ENCODE results near the gene LLGL2.

The LLGL2 gene

DNA sequence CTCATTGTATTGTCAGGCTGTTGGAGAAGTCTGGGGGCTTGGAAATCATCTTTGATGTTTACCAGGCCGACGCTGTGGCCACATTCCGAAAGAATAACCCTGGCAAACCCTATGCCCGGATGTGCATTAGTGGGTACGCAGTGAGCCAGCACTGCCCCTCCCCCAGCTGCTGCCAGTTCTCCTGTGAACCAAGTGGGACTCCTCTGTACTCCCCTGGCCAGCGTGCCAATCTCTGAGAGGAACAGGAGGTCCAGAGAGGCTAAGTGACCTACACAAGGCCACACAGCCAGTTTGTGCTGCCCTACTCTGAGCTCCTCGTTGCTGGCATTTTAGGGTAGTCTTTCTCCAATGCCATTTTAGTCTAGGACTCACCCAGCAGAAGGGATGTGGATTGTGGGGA is 1.9 kb upstream of the LLGL2 start:
- DNase-seq: no peak

DNA sequence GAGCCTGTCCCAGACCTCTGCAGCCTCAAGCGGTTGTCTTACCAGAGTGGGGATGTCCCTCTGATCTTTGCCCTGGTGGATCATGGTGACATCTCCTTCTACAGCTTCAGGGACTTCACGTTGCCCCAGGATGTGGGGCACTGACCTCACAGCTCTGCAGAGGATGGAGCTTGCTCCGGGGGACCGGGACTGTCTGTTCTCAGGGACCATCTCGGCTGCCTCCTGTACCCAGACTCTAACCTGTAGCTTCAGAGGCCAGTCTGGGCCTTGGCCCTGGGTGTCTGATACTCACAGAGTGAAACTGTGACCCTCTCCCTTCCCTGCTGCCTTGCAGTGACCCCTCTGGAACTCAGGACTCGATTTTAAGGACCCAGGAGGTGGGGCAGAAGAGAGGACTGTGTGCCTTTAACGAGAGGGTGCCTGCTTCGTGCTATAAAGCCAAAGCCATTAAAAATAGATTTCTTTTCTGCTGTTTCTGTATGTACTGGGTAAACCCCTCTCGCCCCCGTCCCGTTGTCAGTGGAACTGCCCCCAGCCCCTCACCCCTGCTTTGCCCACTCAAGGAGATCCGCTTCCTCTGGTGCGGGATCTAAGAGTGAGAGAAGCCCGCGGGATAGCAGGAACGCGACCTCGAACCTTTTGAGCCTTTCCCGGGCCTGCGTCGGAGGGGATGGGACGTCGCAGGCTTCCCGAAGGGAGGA is 1.1 kb upstream of the LLGL2 start:
- DNase-seq: no peak

DNA sequence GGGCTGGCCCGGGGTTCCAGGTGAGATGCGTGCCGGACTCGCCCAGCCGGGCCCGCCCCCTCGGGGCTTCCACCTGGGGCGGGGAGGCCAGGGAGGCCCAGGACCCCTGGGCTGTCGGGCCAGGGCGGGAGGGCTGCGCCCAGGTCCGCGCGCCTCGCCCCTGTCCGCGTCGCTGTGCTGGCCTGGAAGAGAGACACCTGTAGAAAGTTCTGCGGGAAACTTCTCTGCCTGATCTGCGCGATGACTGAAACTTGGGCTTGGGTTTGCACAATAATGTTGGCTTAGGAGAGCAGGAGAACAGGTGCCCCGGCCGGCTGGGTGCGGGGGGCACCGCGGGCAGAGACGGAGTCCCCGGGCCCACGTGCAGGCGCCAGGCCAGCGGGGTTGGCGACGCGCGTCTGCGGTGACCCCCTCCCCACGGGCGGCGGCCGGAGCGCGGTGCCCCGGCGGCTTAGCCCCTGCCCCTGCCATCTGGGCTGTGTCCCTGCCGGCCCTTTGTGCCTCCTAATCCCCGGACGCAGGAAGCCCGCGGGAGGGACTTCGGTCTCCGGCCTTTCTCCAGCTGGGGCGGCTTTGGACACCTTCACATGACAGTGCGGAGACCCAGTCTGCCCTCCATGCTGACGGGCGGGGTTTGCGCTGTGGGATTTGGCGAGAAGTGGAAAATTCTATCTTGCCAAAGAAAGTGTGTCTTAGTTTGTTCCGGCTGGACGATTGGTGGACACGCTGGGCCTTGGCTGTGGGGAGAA is 483 bp downstream of the LLGL2 start:
- no peak for DNase-seq

DNA sequence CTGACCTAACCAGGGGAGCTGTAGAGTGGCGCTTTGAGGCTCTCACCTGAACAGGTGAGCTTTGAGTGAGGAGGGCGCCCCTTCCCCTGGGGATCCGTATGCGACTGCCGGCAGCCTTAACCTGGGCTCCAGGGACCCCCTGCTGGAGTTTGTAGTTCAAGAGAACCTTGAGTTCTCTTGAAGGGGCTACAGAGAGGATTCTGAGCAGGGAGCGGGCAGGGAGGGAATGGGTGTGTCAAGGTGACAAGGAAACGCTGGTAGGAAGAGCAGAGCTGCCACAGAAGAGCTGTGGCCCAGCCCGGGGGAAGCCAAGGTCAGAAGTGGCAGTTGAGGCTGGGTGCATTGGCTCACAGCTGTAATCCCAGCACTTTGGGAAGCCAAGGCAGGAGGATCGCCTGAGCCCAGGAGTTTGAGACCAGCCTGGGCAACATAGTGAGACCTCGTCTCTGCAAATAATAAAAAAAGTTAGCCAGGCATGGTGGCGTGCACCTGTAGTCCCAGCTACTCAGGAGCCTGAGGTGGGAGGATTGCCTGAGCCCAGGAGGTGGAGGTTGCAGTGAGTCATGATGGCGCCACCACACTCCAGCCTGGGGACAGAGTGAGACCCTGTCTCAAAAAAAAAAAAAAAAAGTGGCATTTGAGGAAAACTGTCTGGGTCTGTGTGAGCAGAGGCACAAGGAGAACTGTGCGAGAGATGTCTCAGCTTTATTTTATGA is 1.2 kb downstream of the LLGL2 start:
- DNase-seq: no peak

DNA sequence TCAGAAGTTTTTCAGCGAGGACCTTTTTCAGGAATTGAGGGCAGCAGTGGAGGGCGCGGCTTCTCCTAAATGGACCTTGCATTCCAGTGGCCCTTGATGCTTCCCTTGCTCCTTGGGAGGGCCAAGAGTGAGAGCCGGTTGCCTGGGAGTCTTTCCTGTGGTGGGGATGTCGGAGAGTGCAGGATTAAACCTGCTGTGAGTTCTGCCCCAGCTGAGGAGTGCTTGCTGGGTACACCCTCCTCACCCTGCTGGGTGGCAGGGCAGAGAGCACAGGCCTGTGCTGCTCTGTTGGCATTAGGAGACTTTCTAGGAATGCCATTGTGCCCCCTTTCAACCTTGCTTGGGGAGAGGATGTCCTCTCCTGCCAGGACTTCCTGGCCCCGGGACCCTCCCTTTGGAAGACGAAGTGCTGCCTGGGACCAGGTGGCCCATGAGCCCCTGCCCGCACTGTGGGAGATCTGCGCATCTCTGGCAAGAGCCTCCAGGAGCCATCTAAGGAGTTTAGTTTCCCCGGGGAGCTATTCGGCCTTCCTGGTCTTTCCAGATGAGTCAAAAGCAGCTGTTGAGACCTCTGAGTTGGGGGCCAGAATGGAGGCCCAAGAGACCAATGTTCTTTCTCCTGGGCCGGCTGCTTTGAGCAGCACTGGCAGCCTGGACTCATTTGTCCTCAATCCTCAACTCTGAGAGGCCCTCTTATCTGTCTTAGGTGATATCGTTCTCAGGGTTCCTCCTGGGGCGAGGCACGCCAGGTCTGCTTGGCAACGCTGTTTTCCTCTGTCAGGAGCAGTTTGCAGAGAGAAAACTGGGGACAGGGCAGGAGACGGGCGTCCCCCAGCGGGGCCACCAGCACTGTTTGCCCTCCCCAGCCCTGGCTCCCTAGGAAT is 5.6 kb downstream of the LLGL2 start:
- DNase-seq: no peak

DNA sequence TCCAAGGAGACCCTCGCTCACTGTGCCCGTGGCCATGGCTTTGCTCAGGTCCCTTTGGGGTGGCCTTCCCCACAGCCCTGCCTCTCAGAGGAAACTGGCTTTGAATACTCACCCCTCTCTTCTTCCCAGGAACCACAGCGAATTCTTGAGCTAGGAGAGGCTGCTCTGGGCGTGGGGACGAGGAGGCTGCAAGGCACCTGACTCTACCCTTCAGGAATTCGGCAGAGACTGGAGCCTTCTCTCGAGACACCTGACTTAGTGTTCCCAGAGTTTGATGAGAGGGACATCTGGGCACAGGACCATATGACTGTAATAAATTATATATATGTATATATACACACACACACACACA is 6.2 kb downstream of the LLGL2 start:
- no peak for DNase-seq

DNA sequence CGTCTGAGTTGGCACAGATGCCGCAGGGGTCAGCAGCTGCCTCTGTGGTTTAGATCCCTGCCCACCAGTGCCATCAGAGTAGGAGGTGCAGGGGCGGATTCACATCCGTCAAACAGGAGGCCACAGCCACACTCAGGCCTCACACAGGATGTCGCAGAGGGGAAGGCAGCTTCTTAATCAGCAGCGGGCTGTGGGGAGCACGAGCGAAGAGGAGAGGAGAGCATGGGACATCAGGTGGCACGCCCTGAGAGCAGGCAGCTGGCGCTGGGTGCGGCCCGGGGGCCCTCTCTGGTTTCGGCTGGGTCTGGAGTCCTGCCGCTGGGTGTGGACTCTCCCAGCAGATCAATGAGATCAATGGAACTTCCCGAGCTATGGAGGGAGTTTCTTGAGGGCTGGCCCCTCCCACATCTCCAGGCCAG is 9.6 kb downstream of the LLGL2 start:
- DNase-seq: peak; percentile 60 to 67

DNA sequence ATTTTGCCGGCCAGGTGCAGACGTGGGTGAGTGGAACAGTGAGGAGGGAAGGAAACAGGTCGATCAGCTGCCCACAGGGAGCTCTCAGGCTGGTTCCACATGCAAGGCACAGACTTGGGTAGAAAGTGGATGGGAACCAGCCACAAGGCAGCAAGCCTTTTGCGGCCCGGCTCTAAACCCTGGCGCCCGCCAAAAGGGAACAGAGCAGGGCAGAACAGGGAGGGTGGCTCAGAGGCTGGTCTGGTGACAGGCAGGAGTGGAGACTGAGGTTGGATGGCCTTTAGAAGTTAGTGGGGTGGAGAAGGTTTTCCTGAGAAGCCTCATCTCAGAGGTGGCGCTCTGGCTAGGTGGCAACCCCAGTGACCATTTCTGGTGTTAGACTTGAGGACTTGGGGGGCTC is 10.4 kb downstream of the LLGL2 start:
- DNase-seq: no peak

DNA sequence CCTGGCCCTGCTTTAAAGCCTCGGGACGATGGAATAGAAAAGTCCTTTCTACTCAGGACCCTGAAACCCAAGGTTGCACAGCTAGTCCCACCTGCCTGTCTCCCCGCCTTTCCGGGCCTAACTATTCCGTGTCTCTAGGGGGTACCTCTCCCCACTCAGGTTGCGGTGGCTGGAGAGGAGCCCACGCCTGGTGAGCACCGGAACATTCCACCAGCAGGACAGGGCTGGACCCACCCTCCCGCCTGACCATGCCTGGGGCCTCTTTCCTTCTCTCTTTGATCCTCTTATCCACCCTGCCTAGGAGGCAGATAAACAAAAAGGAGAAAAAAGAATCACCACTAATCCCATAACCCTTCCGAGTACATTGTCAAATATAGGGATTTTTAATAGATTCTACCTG is 10.9 kb downstream of the LLGL2 start:
- no peak for DNase-seq

DNA sequence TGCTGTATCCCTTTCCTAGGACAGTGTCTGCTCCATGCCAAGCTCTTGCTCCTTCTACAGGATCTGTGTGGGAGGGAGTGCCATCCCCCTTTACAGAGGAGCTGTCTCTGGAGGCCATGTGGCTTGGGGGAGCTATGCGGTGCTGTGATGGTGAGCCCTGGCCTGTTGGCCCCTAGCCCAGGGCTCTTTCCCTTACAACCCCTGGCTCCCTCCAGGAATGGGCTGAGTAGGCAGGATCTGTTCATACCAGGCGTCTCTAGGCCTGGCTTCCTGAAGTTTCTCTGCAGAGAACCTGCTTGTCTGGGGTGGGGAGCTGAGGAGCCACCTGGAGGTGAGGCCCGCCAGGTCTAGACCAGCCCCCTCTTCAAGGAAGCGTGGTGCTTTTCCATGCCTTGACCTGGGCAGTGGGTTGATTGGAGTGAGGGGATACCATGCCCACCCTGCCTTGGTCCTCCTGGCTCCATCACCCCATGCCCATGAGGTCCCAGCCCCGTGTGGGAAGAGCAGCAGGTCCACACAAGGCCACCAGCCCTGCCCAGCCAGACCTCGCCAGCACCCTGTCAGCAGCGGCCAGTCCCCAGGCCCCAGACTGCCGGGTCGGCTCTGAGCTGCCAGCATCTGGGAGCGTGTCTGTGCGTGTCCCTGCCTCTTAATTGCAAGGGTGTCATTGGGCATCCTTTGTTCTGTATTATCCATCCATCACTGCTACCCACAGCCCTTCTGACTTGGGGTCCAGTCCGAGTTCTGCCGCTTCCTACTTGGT is 14.7 kb downstream of the LLGL2 start:
- no peak for DNase-seq

DNA sequence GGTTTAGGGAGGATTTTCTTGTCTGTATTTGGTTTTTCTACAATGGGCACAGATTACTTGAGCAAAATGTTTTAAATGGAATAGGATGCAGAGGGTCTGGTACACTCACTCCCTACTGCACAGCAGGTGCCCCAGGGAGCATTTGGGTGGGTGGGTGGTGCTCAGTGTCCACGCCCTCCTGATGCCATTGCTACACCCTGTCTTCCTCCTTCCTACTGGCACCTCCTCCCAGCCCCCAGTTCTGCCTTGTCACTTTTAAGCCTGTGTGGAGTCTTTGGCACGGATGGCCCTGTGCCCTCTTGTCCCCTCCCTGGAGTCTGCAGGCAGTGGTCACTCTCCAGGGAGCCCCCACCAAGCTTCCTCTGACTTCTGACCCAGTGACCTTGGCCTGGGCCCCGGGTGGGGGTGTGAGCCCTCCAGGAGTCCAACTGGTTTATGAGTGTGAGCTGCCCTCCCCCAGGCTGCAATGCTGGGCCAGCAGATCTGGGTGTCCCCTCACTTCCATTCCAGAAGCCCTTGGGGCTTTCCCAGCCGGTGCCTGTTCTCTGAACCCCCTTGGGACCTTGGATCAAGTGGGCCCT is 15.5 kb downstream of the LLGL2 start:
- DNase-seq: no peak

DNA sequence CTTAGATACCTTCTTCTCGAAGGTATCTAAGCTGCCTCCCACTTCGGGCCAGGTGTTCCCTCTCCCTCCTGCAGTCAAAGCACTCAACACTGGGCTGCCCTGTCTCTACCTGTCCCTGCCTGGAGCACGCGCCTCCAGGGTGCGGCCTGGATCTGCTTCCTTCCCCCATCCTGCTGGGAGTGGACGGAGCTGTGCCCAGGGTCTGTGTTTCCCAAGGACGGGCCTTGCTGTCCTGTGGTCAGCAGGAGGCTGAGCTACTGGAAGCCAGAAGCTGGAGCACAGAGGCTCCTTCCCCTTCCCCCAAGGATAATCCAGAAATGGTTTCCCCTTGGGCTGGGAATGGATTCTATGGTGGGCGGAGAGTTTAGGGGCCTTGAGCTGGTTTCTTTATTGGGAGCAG is 16.7 kb downstream of the LLGL2 start:
- DNase-seq: no peak

DNA sequence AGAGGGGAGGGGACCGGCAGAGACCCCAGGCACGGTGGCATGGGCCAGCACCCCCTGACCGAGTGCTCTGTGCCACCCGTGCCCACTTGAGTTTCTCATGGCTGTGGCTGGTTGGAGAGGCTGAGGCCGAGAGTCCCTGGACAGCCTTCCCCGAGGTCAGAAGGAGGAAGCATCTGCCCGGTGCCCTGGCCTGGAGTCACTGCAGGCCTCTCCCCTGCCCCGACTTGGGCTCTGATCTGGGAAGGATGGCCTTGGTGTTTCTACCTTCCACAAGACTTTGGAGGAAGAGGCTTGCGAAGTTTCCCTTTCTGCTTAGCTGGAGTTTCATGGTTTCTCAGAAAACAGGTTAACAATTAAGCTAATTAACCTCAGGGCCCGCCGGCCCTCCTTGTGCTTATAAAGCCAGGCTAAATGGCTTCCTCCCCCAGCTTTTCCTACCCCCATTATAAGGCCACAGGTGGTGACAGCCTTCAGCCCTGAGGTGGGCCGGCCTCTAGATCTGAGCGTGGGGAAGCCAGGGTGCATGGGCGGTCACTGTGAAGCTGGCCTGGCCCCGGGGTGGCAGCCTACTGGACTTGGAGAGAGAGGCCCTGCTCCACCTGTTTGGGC is 17.3 kb downstream of the LLGL2 start:
- DNase-seq: no peak

DNA sequence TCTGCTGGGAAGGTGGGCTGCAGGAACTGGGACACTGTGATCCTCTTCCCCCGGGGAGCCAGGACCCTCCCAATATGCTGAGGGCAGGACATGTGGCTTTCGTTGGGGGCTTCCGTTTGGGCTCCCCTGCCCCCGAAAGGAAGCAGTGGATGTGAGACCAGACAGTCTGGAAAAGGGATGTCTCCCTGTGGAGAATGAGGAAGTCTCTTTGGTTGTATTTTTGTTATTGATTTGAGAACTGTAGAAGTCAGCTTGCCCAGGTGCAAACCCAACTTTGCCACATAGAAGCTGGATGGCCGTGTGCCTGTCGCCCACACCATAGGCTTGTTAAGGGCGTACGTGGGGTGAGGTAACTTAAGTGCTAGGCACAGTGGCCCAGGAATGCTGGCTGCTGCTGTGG is 18.8 kb downstream of the LLGL2 start:
- no peak for DNase-seq

DNA sequence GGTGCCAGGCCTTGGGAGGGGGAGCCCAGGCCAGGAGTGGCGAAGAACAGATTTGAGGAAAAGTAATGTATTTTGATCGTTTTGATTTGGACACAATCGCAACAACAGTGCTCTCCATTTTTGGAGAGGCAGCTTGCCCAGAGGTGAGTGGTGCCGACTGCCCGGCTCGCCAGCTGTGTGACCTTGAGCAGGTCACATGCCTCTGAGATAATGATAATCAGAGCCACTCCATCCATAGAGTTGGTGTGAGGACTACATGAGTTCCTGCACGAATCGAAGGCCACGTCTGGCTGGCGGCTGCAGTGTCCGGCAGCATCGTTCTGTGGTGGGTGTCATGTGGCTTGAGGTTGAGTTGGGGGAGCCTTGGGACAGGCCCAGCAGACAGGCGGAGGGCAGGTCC is 20.7 kb downstream of the LLGL2 start:
- no peak for DNase-seq

DNA sequence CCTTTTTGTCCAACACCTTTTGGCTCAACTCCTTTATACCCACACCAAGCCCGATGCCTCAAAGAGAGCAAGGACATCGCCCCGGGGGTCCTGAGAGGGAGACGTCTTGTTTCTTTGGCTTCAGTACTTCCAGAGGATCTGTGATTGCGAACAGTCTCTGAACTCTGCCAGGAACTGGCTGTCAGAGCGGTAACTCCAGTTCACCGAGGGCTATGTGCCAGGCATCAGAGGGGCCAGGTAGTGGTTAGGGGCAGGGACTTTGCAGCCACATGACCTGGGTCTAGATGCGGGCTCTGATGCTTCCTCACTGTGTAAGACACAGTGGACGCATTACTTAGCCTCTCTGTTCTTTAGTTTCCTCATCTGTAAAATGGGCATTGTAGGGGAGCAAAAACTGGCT is 21.6 kb downstream of the LLGL2 start:
- DNase-seq: no peak

DNA sequence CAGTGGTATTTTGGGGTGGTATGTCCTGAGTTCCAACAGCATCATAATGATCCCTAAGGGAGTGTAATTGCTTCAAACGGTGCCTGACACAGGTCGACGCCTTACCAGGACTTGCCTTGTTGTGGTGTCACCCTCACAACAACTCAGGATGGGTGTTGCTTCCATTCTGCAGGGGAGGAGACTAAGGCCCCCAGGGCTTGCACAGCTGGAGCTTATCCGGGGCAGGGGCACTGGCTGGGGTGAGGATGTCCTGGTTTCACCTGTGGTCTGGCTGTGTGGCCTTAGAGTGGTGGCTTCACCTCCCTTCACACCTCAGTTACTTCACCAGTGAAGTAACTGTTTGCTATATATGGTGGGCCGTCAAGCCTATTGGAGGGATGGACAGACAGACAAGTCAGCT is 23.3 kb downstream of the LLGL2 start:
- DNase-seq: no peak

DNA sequence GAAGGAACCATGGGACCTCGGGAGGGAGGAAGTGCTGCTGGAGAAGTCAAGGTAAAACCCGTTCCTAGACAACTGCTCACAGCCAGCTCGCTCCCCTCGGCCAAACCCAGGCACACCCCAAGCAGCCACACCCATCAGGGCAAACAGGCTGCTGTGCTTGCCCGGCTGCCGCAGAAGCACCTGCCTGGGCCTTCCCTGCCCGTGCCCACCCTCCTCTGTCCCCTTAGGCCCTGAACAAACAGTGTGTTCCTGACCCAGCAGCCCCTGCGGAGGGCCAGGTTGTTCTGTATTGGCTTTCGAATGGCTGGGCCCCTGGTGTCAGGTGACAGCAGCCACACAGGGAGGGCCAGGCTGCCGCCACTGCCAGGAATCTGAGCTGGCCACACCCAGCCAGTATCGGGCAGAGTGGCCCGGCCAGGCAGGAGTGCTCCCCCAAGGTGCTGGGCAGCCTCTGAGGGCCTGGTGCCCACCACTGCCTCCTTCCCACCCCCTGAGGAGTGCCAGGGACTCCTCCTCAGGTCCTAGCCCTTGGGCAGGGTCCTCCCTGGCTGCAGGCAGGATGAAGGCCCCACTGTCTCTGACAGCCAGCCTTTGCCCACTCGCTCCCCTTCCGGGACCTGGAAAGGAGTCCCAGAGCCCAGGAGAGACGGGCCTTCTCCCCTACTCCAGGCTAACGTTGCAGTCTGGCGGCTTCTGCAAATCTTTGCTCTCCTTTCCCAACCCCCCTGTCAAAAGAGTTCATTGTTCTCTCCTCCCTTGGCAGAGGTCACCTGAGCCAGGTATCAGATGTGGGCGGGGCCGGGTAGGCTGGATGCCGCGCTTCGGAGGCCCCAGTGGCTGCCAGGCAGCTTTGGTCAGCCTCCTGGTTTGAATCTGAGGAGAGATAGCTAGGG is 24.0 kb downstream of the LLGL2 start:
- DNase-seq: no peak

DNA sequence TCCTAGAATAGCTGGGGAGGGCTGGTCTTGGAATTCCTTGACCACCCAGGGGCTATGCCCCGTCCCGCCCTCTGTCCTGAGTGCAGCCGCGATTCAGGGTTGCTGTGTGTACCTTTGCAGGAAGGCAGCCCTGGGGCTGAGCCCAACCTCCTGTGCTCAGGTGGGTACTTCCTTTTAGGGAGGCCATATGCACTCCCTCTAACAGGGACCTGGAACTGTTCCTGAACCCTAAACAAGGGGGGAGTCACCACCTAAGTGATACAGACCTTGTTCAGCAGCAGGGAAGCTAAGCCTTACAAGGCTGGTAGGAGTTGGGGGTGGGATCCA is 24.6 kb downstream of the LLGL2 start:
- no peak for DNase-seq

DNA sequence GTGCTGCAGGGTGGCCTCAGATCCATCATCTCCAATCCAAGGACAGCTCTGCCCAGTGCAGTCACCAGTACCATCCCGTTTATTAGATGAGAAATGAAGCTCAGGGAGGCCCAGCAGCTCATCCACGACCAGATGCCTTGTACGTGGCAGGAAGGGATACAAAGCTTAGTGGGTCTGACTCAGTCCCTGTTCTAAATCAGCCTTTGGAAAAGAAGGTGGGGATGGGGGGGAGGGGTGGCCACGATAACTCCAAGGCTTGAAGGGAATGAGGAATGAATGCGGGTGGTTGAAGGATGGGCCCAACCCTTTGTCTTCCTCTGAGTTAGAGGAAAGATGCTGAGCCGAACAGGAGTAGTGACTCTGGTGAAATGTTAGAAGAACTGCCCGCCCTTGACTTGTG is 25.8 kb downstream of the LLGL2 start:
- no peak for DNase-seq
